ENCODE measurements around the gene BCL11B.
A peak's percentile ranks its signal among the peaks of the same experiment; 100 is the strongest.

Gene BCL11B

DNA sequence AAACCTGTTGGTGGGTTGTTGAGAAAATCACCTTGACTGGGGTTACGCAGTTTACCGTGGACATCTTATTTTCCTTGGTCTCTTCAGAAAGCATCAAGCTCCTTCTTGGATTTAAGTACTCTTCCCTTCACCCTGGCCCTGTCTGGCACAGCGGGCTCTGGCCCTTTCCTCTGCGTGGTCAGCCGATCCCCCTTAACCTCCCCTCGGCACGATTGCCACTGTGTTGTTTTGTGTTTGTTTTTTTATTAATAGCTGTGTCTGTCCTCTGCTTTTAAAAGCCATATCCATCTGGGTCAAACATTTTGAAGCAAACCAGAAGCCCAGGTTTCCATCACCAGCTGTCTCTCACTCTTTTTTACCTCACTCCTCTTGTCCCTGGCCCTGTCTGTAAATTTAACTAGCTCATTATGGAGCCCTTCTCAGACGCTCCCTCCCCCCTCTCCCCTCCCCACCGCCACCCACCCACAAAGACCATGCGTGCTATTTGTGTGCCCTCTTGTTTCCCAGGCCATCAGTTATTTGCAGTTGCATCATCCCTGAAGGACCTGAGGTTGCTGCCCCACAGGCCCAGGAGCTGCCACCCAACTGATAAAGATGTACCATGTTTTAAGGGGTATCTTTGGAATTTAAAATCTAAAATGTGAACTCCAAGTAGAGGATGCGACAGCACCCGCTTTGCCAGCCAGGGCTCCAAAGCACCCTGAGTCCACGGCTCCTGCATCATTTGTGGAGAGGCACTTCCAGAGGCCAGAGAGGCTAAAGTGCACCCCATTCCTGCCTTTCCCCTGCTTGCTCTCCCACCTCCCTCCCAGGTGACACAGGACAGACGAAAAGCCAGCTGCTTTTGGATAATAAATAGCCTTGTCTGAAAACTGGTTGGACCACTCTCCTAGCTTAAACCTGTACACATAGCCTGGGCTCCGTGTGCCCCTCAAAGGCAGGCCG lies 3.9 kb downstream of the BCL11B start:
- DNase-seq, result no peak

GRCh38 chr14:99267381-99267780 lies 4.6 kb downstream of the BCL11B start:
- DNase-seq, result no peak

DNA sequence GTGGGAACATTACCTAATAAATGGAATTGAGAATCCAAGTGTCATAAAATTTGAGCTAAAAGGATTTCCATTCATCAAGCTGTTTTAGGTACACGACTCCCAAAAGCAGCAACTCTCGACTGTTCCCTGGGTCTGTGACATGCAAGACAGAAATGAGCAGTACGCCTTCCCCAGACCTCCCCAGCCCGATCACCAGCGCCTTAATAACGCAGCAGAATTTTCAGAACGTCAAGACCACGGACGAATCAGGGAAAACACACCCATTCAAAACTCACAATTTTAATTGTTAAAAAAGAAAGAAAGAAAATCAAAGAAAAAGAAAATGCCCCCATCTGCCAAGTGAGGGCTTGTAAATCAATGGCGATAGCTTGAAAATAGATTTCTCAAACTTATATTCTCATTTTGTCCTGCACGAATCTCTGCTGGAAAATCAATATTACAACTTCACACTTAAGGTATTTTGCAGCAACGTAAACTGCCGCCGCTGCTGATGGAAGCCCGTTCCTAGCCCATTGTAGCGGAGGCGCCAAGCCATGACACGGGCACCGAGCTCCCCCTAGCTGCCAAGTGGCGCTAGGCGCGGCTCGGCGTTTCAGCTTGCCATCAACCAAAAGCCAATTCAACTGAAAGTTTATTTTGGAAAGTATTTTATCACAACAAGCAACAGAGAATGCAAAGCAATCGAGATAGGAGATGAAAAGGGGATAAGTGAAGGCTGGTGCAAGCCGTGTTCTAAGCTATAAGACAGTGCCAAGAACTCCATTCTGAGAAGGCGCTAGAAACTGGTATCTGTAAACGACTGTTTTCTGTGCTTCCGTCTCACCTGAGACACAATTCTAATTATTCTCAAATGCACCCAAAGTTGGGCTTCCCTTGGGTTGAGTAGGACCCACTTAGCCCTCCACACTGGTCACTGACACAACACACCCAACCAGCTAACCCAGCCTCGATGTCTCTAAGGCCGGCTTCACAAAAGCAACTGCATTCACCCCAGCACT lies 5.5 kb downstream of the BCL11B start:
- peak in 13 of 14 donors; percentile 4 to 69 (median 27) for DNase-seq

DNA sequence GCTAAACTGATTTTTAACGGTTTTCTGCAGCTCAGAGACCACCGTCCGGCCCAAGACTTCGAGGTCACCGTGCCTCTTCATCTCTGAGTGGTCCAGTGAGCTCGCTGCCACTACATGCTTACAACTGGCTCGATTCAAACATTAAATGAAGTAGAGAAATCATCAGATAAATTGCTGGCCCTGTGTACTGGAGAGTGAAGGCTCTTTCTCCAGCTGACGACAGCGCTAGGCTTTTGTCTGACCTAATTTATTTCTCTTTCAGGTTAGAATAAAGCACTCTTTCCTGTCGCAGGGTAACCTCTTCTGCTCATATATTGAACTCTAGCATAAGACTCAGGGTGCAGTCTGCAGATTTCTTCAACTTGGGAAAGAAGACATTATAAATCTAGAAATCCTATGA lies 6.4 kb downstream of the BCL11B start:
- DNase-seq, result no peak

- no peak for DNase-seq
Measured at GRCh38 chr14:99264691-99265450, 7.1 kb downstream of the BCL11B start.

DNA sequence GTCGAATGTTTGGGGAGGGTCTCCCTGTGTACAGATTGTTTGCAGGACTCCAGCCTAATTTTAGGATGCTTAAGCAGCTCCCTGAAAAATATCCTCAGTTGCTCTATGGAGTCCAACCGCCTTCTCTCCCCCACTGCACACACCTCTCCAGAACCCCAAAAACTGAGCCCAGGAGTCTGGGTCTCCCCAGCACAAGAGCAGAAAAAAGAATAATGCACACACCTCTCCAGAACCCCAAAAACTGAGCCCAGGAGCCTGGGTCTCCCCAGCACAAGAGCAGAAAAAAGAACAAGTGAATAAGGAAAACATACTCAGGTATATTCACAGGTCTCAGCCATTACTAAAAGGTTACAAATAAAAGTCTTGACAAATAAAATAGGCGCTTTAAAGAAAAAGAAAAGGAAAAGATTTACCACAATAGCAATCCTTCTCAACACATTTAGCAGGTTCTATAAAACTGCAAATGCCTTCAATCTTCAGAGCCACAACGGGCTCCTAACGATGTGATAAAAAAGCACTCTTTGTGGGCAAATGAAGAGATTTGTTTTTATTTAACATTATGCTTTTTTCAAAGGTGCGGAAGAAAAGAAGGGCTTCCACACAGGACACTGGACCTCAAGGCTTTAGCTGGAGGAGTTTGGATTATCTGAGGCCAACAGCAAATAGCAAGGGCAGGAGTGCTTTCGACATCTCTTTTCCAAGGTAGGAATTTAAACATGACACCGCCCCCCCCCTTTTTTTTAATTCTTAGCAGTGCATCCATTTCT lies 8.2 kb downstream of the BCL11B start:
- no peak for DNase-seq

GRCh38 chr14:99262977-99263448 lies 9.0 kb downstream of the BCL11B start:
- no peak for DNase-seq

- no peak for DNase-seq
Measured at GRCh38 chr14:99261912-99262787, 9.8 kb downstream of the BCL11B start.

DNA sequence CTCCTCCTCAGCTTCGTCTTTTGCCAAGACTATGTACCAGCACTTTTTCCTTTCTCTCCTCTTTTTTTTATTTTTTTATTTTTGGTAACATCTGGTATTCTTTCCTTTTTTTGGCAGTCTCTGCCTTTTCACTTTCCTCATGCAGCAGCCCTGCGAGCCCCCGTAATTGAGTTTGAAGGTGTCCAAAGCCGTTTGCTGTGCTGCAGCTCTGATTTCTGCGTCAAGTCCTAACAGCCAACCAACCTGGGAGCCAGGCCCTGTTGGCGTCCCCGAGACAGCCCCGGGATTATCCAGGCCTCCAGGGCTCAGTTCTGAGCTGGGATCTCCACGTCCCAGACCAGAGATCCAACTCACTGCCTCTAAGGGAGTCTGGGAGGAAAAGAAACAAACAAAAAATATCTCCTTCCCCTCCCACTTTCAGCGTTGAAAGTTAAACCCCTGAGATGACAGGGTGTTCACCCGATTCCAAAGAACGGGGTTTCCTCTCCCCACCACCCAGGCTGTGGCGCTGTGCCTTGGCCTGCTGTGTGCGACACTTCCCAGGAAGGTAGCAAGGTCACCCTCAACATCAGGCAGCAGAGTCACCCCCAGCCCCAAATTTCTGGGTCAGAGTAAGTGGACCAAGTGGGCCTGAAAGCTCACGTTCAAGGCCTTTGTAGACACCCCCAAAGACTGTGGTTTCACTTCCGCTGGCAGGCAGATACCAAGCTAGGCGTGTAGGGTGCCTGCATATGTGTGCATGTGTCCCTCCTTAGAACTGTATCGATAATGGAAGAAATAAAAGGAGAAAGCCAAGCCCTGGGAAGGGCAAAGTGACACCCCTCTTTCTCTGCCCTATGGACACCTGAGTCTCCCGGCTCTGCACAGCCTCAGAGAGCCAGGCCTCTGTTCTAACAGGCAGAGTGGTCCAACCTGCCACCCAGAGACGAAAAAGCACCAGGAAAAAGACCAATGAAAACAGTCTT lies 11.1 kb downstream of the BCL11B start:
- no peak for DNase-seq

DNA sequence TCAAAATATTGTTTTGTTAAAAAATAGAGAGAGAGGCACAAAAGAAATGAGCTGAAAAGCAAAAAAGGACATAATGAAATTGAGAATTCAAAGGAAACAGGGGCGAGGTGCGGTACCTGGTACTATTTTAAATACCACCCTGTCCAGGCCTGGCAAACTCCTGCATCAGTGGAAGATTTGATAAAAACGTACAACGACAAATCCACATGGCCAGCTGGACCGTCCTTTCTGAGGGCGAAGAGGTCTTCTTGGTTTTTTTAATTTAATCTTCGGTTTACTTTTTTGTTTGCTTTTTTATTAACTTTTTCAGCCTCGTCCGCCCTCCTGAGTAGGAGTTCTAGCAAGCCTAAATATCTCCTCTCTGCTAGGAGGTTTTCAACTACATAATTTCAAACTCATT lies 11.9 kb downstream of the BCL11B start:
- no peak for DNase-seq

DNA sequence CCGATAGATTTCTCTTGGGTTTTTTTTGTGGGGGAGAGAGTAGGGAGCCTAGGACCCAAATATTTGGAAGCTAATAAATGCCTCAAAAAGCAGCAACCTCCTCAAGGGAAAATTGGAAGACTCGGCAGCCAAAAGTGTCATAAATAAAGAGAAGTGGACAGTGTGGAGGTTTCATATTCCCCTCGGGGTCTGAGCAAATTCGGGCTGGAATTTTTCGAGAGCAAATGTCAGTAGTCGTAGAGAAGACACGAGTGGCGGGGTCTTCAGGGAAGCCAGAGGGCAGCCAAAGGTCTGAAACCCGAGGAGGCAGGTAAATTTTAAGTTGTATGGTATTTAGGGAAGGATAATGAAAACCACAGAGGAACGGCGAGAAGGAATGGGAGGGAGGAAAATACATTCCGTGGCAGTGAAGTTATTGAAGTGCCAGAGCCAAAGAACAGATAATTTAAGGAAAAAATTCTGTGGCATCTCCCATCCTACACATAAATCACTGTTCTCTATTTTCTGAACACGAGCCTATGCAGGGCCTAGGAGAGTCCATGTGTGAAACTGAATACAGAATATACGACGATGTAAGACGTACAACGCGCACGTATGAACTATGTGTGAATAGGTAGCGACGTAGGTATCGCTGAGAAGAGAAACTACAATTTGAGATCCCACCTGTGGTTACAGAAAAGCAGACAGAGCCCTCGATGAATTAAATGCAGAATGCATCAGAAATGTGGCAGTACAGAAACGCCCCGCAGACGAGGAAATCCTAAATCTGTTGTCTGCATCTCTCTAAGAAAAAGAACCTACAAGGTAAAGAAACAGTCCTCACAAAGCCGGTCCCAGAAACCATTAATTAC lies 12.9 kb downstream of the BCL11B start:
- no peak for DNase-seq

DNA sequence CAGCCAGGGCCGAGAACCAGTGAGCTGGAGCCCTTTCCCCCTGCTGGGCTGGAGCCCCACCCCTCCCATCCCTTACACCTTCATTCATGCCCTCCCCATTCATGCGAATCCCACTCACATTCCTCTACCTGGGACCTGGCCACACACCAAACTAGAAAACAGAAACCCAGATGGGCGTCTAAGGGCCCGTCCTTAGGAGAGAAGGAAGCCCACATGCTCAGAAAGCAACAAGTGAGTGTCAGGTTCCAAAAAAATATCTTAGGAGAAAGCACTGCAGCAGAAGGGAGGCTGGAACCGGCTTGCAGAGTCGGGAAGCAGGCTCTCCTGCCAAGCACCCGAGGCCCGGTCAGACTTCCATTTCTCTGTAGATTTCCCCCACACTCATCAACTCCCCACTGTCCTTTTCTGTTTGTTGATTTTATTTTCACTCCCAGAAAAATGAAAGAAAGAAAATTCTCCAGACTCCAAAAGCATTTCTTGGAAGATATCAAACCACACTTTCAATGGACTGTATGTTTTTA lies 13.6 kb downstream of the BCL11B start:
- no peak for DNase-seq

DNA sequence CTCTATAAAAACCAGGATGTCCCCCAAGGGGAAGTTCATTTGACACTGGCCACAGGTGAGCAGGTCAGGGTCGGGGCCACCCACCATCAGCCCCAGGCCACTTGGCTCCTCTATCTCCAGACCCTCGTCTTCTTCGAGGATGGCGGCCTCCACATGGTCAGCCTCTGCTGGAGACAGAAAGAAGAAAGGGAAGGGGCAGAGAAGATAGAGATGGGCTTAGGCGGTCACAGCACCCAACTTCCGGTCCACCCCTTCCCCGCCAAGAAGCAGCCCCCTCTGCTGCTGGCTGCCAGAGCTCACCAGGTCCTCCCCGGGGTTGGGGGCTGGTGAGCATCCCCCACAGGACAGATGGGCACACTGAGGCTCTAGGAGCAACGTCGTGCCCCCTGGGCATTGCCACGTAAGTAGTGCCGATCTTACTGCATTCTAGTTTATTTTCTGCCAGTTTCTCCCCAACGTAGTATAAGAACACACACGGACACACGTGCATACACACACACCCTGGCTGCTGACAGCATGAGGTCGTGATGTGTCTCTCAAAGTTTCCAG lies 14.2 kb downstream of the BCL11B start:
- DNase-seq, result no peak

GRCh38 chr14:99257122-99257672 lies 14.8 kb downstream of the BCL11B start:
- DNase-seq, result no peak

GRCh38 chr14:99256483-99256874 lies 15.5 kb downstream of the BCL11B start:
- no peak for DNase-seq

- no peak for DNase-seq
Measured at GRCh38 chr14:99255621-99256482, 16.1 kb downstream of the BCL11B start.
